ENCODE data around the gene KRT4. TPM values are rescaled to one million over a fixed set of nuclear protein-coding genes. Genes with fewer than 3 reads are reported as not detected.

Gene KRT4
- total and polyA plus RNA-seq, 7 donors: 0.86 to 18.6 TPM; not detected in 5

DNA sequence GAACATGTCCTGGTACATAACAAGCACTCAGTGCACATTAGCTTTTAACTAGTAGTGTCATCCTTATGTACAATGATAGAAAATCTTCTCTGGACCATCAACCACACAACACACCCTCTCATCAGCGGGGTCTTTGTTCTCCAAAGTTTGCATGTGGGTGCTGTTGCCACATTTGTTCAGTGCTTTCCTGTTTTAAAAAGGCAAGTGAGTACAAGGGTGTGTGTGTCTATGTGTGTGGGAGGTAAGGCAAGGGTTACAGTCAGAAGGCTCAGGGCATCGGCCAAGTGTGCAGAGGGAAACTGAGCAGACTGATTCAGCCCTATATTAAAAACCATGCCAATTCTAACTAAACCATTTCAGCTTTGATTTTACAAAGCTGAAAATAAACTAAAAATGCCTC, 54.7 kb downstream of the KRT4 start:
- TF ChIP-seq POLR2A (IDR thresholded peaks at IDR 0.05) (no peak), EP300 (IDR thresholded peaks at IDR 0.05) (no peak), POLR2AphosphoS5 (IDR thresholded peaks at IDR 0.05) (no peak)
- TF ChIP-seq, protein P1, sequence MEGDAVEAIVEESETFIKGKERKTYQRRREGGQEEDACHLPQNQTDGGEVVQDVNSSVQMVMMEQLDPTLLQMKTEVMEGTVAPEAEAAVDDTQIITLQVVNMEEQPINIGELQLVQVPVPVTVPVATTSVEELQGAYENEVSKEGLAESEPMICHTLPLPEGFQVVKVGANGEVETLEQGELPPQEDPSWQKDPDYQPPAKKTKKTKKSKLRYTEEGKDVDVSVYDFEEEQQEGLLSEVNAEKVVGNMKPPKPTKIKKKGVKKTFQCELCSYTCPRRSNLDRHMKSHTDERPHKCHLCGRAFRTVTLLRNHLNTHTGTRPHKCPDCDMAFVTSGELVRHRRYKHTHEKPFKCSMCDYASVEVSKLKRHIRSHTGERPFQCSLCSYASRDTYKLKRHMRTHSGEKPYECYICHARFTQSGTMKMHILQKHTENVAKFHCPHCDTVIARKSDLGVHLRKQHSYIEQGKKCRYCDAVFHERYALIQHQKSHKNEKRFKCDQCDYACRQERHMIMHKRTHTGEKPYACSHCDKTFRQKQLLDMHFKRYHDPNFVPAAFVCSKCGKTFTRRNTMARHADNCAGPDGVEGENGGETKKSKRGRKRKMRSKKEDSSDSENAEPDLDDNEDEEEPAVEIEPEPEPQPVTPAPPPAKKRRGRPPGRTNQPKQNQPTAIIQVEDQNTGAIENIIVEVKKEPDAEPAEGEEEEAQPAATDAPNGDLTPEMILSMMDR (IDR thresholded peaks at IDR 0.05): no peak
- Histone ChIP-seq H3K27ac (no peak overlapping the region), H3K4me3 (no peak overlapping the region), H3K27me3 (no peaks in the 10 kb centered on the region), H3K4me1 (no peaks in the 10 kb centered on the region), H3K36me3 (no peaks in the 10 kb centered on the region), H3K9me3 (peaks cover 0 to 8% (median 7%) of the 10 kb centered on the region in 4 donors)
- no peak for DNase-seq
- intact Hi-C loops (cut with DNase I): no loop called here
- 41% methylated on average over 2 of the region's 2 CpGs for WGBS, 2 donors

DNA sequence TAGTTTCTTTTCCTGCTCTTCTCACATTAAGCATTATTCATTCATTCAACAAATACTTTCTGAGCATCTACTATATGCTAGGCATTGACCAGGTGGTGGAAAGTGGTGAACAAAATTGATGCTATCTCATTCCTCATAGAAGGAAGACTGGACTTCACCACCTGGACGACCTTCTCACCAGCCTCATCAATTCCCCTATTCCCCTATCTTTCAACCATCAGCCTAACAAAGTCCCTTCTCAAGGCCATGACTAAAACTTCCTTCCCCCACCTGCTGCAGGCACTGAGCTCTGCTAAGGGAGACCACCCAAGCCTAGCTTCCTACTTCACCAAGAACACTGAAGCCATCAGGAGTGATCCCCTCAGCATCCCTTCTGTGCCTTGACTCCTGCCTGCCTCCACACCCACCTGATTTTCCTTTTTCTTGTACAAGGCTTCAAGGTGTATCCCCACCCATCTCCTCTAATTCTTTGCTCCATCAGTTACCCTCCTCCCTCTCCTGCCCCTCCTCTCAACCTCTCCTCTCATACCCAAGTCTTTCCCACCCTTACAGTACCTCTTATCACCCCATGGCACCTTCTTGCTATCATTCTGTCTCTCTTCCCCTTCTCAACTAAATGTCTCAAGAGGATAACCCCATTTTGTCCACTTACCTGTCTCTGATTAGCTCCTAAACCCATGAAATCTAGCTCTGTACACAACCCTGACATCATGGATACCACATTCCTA, 56.3 kb downstream of the KRT4 start:
- no peak overlapping the region for H3K27ac ChIP-seq
- DNase-seq: no peak
- TF ChIP-seq EP300 (IDR thresholded peaks at IDR 0.05) (no peak), POLR2A (IDR thresholded peaks at IDR 0.05) (no peak), POLR2AphosphoS5 (IDR thresholded peaks at IDR 0.05) (no peak)
- TF ChIP-seq, protein P1 (IDR thresholded peaks at IDR 0.05): no peak
- H3K9me3 ChIP-seq: peaks cover 0 to 8% (median 7%) of the 10 kb centered on the region in 4 donors
- H3K36me3 ChIP-seq: no peaks in the 10 kb centered on the region
- no peaks in the 10 kb centered on the region for H3K4me1 ChIP-seq
- WGBS, 2 donors: 39 to 46% methylated on average over 1 of the region's 1 CpG
- H3K27me3 ChIP-seq: no peaks in the 10 kb centered on the region
- no peak overlapping the region for H3K4me3 ChIP-seq
- intact Hi-C loops (cut with DNase I): no loop called here

Small RNAs within 50 kb of the gene (small RNA-seq; reads per million reads assigned to genes)
- gene AC107016.2: 0 reads per million in 3 donors

Other genes starting within 250 kb of the KRT4 start
- not detected for gene KRT74, start 240.3 kb downstream of the KRT4 start, total RNA-seq
- not detected for gene KRT74, start 240.3 kb downstream of the KRT4 start, polyA plus RNA-seq
- not detected for gene KRT72, start 212.7 kb downstream of the KRT4 start, total RNA-seq
- gene KRT72, start 212.7 kb downstream of the KRT4 start, polyA plus RNA-seq: under 1 TPM in 1 of 3 donors, not detected in 2; 0.79 TPM
- gene KRT73, start 195.6 kb downstream of the KRT4 start, total RNA-seq: not detected
- under 1 TPM in 1 of 3 donors, not detected in 2; 0.73 TPM for gene KRT73, start 195.6 kb downstream of the KRT4 start, polyA plus RNA-seq
- not detected for gene KRT2, start 161.9 kb downstream of the KRT4 start, total RNA-seq
- gene KRT2, start 161.9 kb downstream of the KRT4 start, polyA plus RNA-seq: under 1 TPM in 1 of 3 donors, not detected in 2; 0.38 TPM
- gene KRT1, start 133.7 kb downstream of the KRT4 start, total RNA-seq: not detected
- not detected for gene KRT1, start 133.7 kb downstream of the KRT4 start, polyA plus RNA-seq
- not detected for gene KRT77, start 110.6 kb downstream of the KRT4 start, total RNA-seq
- under 1 TPM in 1 of 3 donors, not detected in 2; 0.01 TPM for gene KRT77, start 110.6 kb downstream of the KRT4 start, polyA plus RNA-seq
- not detected for gene KRT76, start 36.8 kb downstream of the KRT4 start, total RNA-seq
- gene KRT76, start 36.8 kb downstream of the KRT4 start, polyA plus RNA-seq: not detected
- gene KRT3, start 18.0 kb downstream of the KRT4 start, total RNA-seq: not detected
- not detected for gene KRT3, start 18.0 kb downstream of the KRT4 start, polyA plus RNA-seq
- not detected for gene KRT79, start 20.2 kb upstream of the KRT4 start, total RNA-seq
- under 1 TPM in 1 of 3 donors, not detected in 2; 0.16 TPM for gene KRT79, start 20.2 kb upstream of the KRT4 start, polyA plus RNA-seq
- not detected for gene KRT78, start 34.9 kb upstream of the KRT4 start, total RNA-seq
- gene KRT78, start 34.9 kb upstream of the KRT4 start, polyA plus RNA-seq: 1 to 10 TPM in 1 of 3 donors, under 1 TPM in 1, not detected in 1; 0.20 to 5.4 TPM
- gene KRT8, start 91.0 kb upstream of the KRT4 start, total RNA-seq: 10 to 100 TPM; 20.6 to 63.1 (median 35.5) TPM
- gene KRT8, start 91.0 kb upstream of the KRT4 start, polyA plus RNA-seq: 1,000 to 10,000 TPM; 3,181 to 3,526 (median 3,402) TPM
- gene KRT18, start 135.0 kb upstream of the KRT4 start, total RNA-seq: 1 to 10 TPM; 1.5 to 3.9 (median 2.5) TPM
- gene KRT18, start 135.0 kb upstream of the KRT4 start, polyA plus RNA-seq: 100 to 1,000 TPM; 596 to 847 (median 800) TPM
- gene EIF4B, start 192.3 kb upstream of the KRT4 start, total RNA-seq: 100 to 1,000 TPM; 475 to 575 (median 524) TPM
- gene EIF4B, start 192.3 kb upstream of the KRT4 start, polyA plus RNA-seq: 100 to 1,000 TPM; 136 to 233 (median 218) TPM
- gene TNS2, start 235.9 kb upstream of the KRT4 start, total RNA-seq: 100 to 1,000 TPM; 109 to 117 (median 113) TPM
- gene TNS2, start 235.9 kb upstream of the KRT4 start, polyA plus RNA-seq: 10 to 100 TPM; 12.5 to 60.1 (median 47.4) TPM